Measurements from ENCODE around the gene COL9A2. TPM values are rescaled to one million over a fixed set of nuclear protein-coding genes. Genes with fewer than 3 reads are reported as not detected.

Gene COL9A2
- total RNA-seq, 4 donors from 2014 or later: 0.07 to 8.9 TPM; not detected in 2

GRCh38 chr1:40255231-40255630, 61.9 kb downstream of the COL9A2 start:
- no peaks in the 10 kb centered on the region for H3K36me3 ChIP-seq
- H3K27me3 ChIP-seq: no peaks in the 10 kb centered on the region
- intact Hi-C loops (cut with DNase I; ENCODE audit: low total_unique reads) (loop anchor here (5.0 kb wide), 3 partner anchors 117 to 213 kb away; partner anchors contain the start of genes CAP1 and SMAP2), in situ Hi-C loops (cut with MboI; ENCODE audit: low sequenced_read_pairs in 4 of 4) (loop anchor here in 3 of 4 donors (5.0 to 10.0 kb wide), 3 partner anchors 90 to 100 kb away; partner anchors contain the start of gene RLF (in 2 of the 3))
- TF ChIP-seq CTCF (IDR thresholded peaks at IDR 0.05 in 4 of 5, conservative IDR thresholded peaks at IDR 0.05 in 1 of 5): no peak
- TF ChIP-seq POLR2A (IDR thresholded peaks at IDR 0.05): no peak
- ATAC-seq: no peak
- DNase-seq: no peak
- no peak overlapping the region for H3K27ac ChIP-seq
- H3K4me3 ChIP-seq: no peak overlapping the region
- no peaks in the 10 kb centered on the region for H3K9me3 ChIP-seq
- peaks cover 29 to 31% of the 10 kb centered on the region in 2 donors for H3K4me1 ChIP-seq

GRCh38 chr1:40252601-40253000, 64.5 kb downstream of the COL9A2 start:
- no peaks in the 10 kb centered on the region for H3K27me3 ChIP-seq
- H3K36me3 ChIP-seq: no peaks in the 10 kb centered on the region
- intact Hi-C loops (cut with DNase I; ENCODE audit: low total_unique reads) (no loop called here), in situ Hi-C loops (cut with MboI; ENCODE audit: low sequenced_read_pairs in 4 of 4) (loop anchor here in 2 of 4 donors (10.0 kb wide), 2 partner anchors 88 to 98 kb away; partner anchors contain the start of gene RLF (in 1 of the 2))
- H3K27ac ChIP-seq: no peak overlapping the region
- TF ChIP-seq POLR2A (IDR thresholded peaks at IDR 0.05) (no peak), CTCF (IDR thresholded peaks at IDR 0.05 in 4 of 5, conservative IDR thresholded peaks at IDR 0.05 in 1 of 5) (no peak)
- DNase-seq (no peak), ATAC-seq (no peak)
- H3K9me3 ChIP-seq: no peaks in the 10 kb centered on the region
- peaks cover 16% of the 10 kb centered on the region in 2 donors for H3K4me1 ChIP-seq
- no peak overlapping the region for H3K4me3 ChIP-seq

GRCh38 chr1:40251456-40251855, 65.6 kb downstream of the COL9A2 start:
- intact Hi-C loops (cut with DNase I; ENCODE audit: low total_unique reads) (no loop called here), in situ Hi-C loops (cut with MboI; ENCODE audit: low sequenced_read_pairs in 4 of 4) (loop anchor here in 2 of 4 donors (10.0 kb wide), 2 partner anchors 87 to 97 kb away; partner anchors contain the start of gene RLF (in 1 of the 2))
- TF ChIP-seq POLR2A (IDR thresholded peaks at IDR 0.05) (no peak), CTCF (IDR thresholded peaks at IDR 0.05 in 4 of 5, conservative IDR thresholded peaks at IDR 0.05 in 1 of 5) (no peak)
- ATAC-seq: no peak
- Histone ChIP-seq H3K4me1 (peaks cover 10% of the 10 kb centered on the region in 2 donors), H3K27me3 (no peaks in the 10 kb centered on the region), H3K4me3 (no peak overlapping the region), H3K27ac (no peak overlapping the region), H3K9me3 (no peaks in the 10 kb centered on the region), H3K36me3 (no peaks in the 10 kb centered on the region)
- no peak for DNase-seq

Other genes with a start within 250 kb of the COL9A2 start
- gene PPT1, start 220.0 kb downstream of the COL9A2 start, total RNA-seq: 10 to 100 TPM in 2 of 4 donors, 1 to 10 TPM in 2; 8.5 to 23.2 (median 13.4) TPM
- 10 to 100 TPM; 12.3 to 15.9 (median 15.0) TPM for gene RLF, start 155.9 kb downstream of the COL9A2 start, total RNA-seq
- not detected for gene TMCO2, start 69.3 kb downstream of the COL9A2 start, total RNA-seq
- 10 to 100 TPM; 19.9 to 31.9 (median 24.0) TPM for gene ZMPSTE24, start 59.0 kb downstream of the COL9A2 start, total RNA-seq
- 100 to 1,000 TPM in 1 of 4 donors, 10 to 100 TPM in 3; 14.9 to 121 (median 47.5) TPM for gene SMAP2, start 56.4 kb upstream of the COL9A2 start, total RNA-seq
- under 1 TPM in 3 of 4 donors, not detected in 1; 0.20 to 0.36 (median 0.35) TPM for gene ZFP69B, start 133.2 kb upstream of the COL9A2 start, total RNA-seq
- under 1 TPM in 3 of 4 donors, not detected in 1; 0.13 to 0.41 (median 0.29) TPM for gene ZFP69, start 160.0 kb upstream of the COL9A2 start, total RNA-seq
- gene EXO5, start 191.5 kb upstream of the COL9A2 start, total RNA-seq: 1 to 10 TPM in 3 of 4 donors, under 1 TPM in 1; 0.95 to 3.1 (median 1.7) TPM
- 1 to 10 TPM; 2.0 to 7.1 (median 2.9) TPM for gene ZNF684, start 214.4 kb upstream of the COL9A2 start, total RNA-seq